Activated naive CD4-positive, alpha-beta T cell treated with anti-CD3 and anti-CD28 coated beads, Interleukin-2, amount 50 U/mL, for 16 hours (primary cell): ENCODE results near the gene BSX.

Experiments used
- DNase-seq: peaks from one replicate; pipeline ENCODE4 v3.0.0-alpha.2; 2020

Gene BSX

GRCh38 chr11:122951211-122951610 lies 30.4 kb downstream of the BSX start:
- no peak for DNase-seq

- DNase-seq, result no peak
Measured at GRCh38 chr11:122938557-122938956, 43.1 kb downstream of the BSX start.

GRCh38 chr11:122937983-122938382 lies 43.7 kb downstream of the BSX start:
- DNase-seq, result no peak

GRCh38 chr11:122933416-122933815 lies 48.2 kb downstream of the BSX start:
- no peak for DNase-seq

GRCh38 chr11:122931510-122931909 lies 50.1 kb downstream of the BSX start:
- DNase-seq, result no peak
